Neural cell (in vitro differentiated cells): ENCODE results near the gene TMEM107. TPM values are rescaled to one million over a fixed set of nuclear protein-coding genes. Genes with fewer than 3 reads are reported as not detected.

Experiments used
- H2AFZ ChIP-seq: fragments of 200-600, 300-800 bp; sonication (generic), shearing (Covaris generic); 2 replicates; pipeline ENCODE4 v1.6.0; 2014; ENCODE audit warnings: low read depth, mild to moderate bottlenecking, antibody characterized with exemption, low read length, moderate library complexity
- H3F3A ChIP-seq: fragments of 200-600 bp; shearing (Covaris generic); 2 replicates; pipeline ENCODE4 v1.6.1; 2016; ENCODE audit warnings: mild to moderate bottlenecking, moderate library complexity, mixed read lengths, antibody characterized with exemption, low read length; ENCODE audit not compliant: insufficient read depth, poor library complexity, severe bottlenecking
- H3K27ac ChIP-seq: fragments of 200-600, 300-800 bp; sonication (generic), shearing (Covaris generic); 2 replicates; pipeline ENCODE4 v1.5.1; 2014; ENCODE audit warnings: mild to moderate bottlenecking, low read length, moderate library complexity
- H3K27me3 ChIP-seq: fragments of 300-800, 200-600 bp; sonication (generic), shearing (Covaris generic); 2 replicates; pipeline ENCODE4 v1.6.0; 2014; ENCODE audit warnings: mild to moderate bottlenecking, low read depth, low read length, moderate library complexity; ENCODE audit not compliant: insufficient read depth
- H3K36me3 ChIP-seq: fragments of 300-800, 200-600 bp; sonication (generic), shearing (Covaris generic); 2 replicates; pipeline ENCODE4 v1.5.1; 2014; ENCODE audit warnings: mild to moderate bottlenecking, antibody characterized with exemption, low read length, moderate library complexity; ENCODE audit not compliant: insufficient read depth
- H3K4me2 ChIP-seq: fragments of 300-800, 200-600 bp; sonication (generic), shearing (Covaris generic); 2 replicates; pipeline ENCODE4 v1.6.0; 2014; ENCODE audit warnings: mild to moderate bottlenecking, low read length
- H3K4me3 ChIP-seq: fragments of 300-800, 200-600 bp; sonication (generic), shearing (Covaris generic); 2 replicates; pipeline ENCODE4 v1.5.1; 2014; ENCODE audit warnings: mild to moderate bottlenecking, low read length, moderate library complexity
- H3K79me2 ChIP-seq: fragments of 200-600 bp; shearing (Covaris generic); replicated peaks from 2 replicates; pipeline ENCODE4 v1.6.0; 2014; ENCODE audit warnings: mild to moderate bottlenecking, low read length, moderate library complexity; ENCODE audit not compliant: insufficient read depth
- H3K9ac ChIP-seq: fragments of 300-800, 200-600 bp; sonication (generic), shearing (Covaris generic); 2 replicates; pipeline ENCODE4 v1.6.1; 2016; ENCODE audit warnings: mild to moderate bottlenecking, low read length, mixed read lengths
- H3K9me2 ChIP-seq: fragments of 200-600 bp; shearing (Covaris generic); 2 replicates; pipeline ENCODE4 v1.6.1; 2016; ENCODE audit warnings: mild to moderate bottlenecking, low read length, mixed read lengths; ENCODE audit not compliant: insufficient read depth
- H3K9me3 ChIP-seq: fragments of 200-600, 300-800 bp; sonication (generic), shearing (Covaris generic); 2 replicates; pipeline ENCODE4 v1.6.1; 2016; ENCODE audit warnings: mild to moderate bottlenecking, mixed run types, low read length, moderate library complexity, mixed read lengths
- H4K20me1 ChIP-seq: fragments of 200-600 bp; shearing (Covaris generic); 2 replicates; pipeline ENCODE4 v1.6.1; 2016; ENCODE audit warnings: mild to moderate bottlenecking, mixed run types; ENCODE audit not compliant: insufficient read depth
- EP300 ChIP-seq: fragments of 450-650 bp; conservative IDR thresholded peaks from 2 replicates; pipeline ENCODE4 v1.6.1; 2014; ENCODE audit warnings: antibody characterized with exemption, mild to moderate bottlenecking, moderate library complexity; ENCODE audit not compliant: poor library complexity, severe bottlenecking
- EZH2 ChIP-seq: fragments of 200-600, 300-800 bp; shearing (Covaris generic), sonication (generic); IDR thresholded peaks from 2 replicates; pipeline ENCODE4 v1.6.1; 2014; ENCODE audit warnings: antibody characterized with exemption, low read length, borderline replicate concordance, mild to moderate bottlenecking; ENCODE audit not compliant: insufficient read depth, poor library complexity, severe bottlenecking
- MXI1 ChIP-seq: fragments of 450-650 bp; conservative IDR thresholded peaks from 2 replicates; pipeline ENCODE4 v1.6.1; 2014; ENCODE audit warnings: antibody characterized with exemption, mild to moderate bottlenecking; ENCODE audit not compliant: poor library complexity, severe bottlenecking
- POLR2AphosphoS5 ChIP-seq: IDR thresholded peaks from 2 replicates; pipeline ENCODE4 v1.6.1; 2012
- RAD21 ChIP-seq: fragments of 450-650 bp; conservative IDR thresholded peaks from 2 replicates; pipeline ENCODE4 v1.6.1; 2014; ENCODE audit warnings: antibody characterized with exemption, mild to moderate bottlenecking, moderate library complexity
- REST ChIP-seq: IDR thresholded peaks from 2 replicates; pipeline ENCODE4 v1.6.1; 2012; ENCODE audit warnings: borderline replicate concordance
- SMC3 ChIP-seq: fragments of 450-650 bp; conservative IDR thresholded peaks from 2 replicates; pipeline ENCODE4 v1.6.1; 2014; ENCODE audit warnings: antibody characterized with exemption, mild to moderate bottlenecking, moderate library complexity; ENCODE audit not compliant: poor library complexity
- TAF1 ChIP-seq: IDR thresholded peaks from 2 replicates; pipeline ENCODE4 v1.6.1; 2012; ENCODE audit warnings: low read depth
- polyA plus RNA-seq: library from polyadenylated mRNA; depleted of rRNA; stranded (reverse); fragments of >200 nt; gene quantifications from 2 replicates; pipeline ENCODE4 v1.2.3, GENCODE V29; 2014
- TF ChIP-seq, protein P1 (sequence below): fragments of 450-650 bp; IDR thresholded peaks from 2 replicates; pipeline ENCODE4 v1.5.1; 2014; ENCODE audit warnings: antibody characterized with exemption, mild to moderate bottlenecking, moderate library complexity; ENCODE audit not compliant: poor library complexity, severe bottlenecking

TMEM107 gene
- polyA plus RNA-seq, 1 donor from 2014 or later = 31.7 TPM

DNA sequence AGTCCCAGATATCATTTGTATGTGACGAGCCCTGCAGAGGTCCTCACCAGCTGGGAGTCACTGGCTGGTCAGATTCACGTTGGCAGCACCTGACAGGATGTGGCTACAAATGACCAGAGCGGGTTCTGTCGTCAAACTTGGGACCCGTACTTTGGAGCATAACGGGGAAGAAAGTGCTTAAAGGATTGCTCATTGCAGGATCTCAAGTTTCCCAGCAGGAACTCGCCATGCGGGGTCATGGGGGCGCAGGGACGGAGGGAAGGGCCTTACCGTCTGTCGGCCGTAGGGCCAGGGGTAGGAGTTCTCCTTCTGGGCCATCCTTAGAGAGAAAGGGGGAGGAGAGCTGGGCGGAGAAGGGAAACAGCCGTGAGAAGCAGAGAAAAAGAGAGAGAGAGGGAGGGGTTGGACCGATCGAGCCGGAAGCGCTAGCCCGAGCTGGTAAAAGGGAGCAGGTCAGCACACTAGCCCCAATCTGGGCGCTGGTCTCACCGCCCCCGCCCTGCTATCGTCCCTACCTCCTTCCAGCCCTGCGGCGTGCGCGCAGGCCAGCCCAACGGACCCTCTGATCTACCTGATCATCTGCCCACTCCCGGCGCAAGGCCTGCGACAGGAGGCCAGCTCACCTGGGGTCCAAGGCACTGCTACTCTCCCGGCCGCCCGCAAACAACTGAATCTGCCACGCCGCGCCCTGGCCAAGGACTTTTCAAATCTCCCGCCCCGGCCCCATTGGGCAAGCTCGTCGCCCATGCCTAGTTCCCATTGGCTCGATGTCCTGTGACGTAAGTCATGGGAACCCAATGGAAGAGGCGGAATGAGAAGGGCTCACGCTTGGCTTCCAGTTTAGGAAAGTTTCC is 34.0 kb upstream of the TMEM107 start, which contains the start of gene AURKB:
AURKB (minus strand) TSS at position 669 of the 854 bp plus-strand sequence; CDS start at position 318, 351 bp downstream.
- no peak within 1 kb of the TSS for H2AFZ ChIP-seq
- no peaks in the 10 kb centered on the region for H3K36me3 ChIP-seq
- TF ChIP-seq POLR2AphosphoS5 (peak; percentile 63), EP300 (no peak), TAF1 (no peak), SMC3 (no peak), EZH2 (no peak), REST (no peak), RAD21 (no peak), MXI1 (peak; percentile 100)
- TF ChIP-seq, protein P1, sequence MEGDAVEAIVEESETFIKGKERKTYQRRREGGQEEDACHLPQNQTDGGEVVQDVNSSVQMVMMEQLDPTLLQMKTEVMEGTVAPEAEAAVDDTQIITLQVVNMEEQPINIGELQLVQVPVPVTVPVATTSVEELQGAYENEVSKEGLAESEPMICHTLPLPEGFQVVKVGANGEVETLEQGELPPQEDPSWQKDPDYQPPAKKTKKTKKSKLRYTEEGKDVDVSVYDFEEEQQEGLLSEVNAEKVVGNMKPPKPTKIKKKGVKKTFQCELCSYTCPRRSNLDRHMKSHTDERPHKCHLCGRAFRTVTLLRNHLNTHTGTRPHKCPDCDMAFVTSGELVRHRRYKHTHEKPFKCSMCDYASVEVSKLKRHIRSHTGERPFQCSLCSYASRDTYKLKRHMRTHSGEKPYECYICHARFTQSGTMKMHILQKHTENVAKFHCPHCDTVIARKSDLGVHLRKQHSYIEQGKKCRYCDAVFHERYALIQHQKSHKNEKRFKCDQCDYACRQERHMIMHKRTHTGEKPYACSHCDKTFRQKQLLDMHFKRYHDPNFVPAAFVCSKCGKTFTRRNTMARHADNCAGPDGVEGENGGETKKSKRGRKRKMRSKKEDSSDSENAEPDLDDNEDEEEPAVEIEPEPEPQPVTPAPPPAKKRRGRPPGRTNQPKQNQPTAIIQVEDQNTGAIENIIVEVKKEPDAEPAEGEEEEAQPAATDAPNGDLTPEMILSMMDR = peak; percentile 10
- H3K79me2 ChIP-seq = peaks cover 13% of the 10 kb centered on the region
- H3F3A ChIP-seq = no peaks in the 10 kb centered on the region
- H3K27ac ChIP-seq = no peak within 1 kb of the TSS
- peak within 1 kb of the TSS; percentile 79 for H3K4me2 ChIP-seq
- H3K9me2 ChIP-seq = no peaks in the 10 kb centered on the region
- H3K9ac ChIP-seq = no peak within 1 kb of the TSS
- no peaks in the 10 kb centered on the region for H3K9me3 ChIP-seq
- peak within 1 kb of the TSS; percentile 76 for H3K4me3 ChIP-seq
- no peaks in the 10 kb centered on the region for H4K20me1 ChIP-seq
- no peaks in the 10 kb centered on the region for H3K27me3 ChIP-seq

DNA sequence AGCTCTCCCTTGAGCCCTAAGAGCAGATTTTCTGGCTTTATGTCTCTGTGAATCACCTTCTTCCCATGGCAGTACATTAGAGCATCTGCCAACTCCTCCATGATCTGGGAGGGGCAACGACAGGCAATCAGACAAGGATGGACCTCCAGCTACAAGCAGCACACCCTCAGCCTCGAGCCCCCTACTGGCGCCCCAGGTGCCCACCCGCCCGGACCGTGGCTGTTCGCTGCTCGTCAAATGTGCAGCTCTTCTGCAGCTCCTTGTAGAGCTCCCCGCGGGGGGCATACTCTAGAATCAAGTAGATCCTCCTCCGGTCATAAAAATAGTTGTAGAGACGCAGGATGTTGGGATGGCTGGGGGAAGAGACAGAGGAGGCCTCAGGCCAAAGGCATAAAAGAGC is 30.4 kb upstream of the TMEM107 start:
- no peak overlapping the region for H3K27ac ChIP-seq
- TF ChIP-seq TAF1 (no peak), REST (no peak), POLR2AphosphoS5 (no peak), SMC3 (no peak), EP300 (no peak), EZH2 (no peak), RAD21 (no peak), MXI1 (no peak)
- TF ChIP-seq, protein P1 = no peak
- peaks cover 13% of the 10 kb centered on the region for H3K79me2 ChIP-seq

More for the DNA sequence above, 30.4 kb upstream of the TMEM107 start:
- Histone ChIP-seq H3K4me2 (no peak overlapping the region), H3K27me3 (no peaks in the 10 kb centered on the region), H3K9ac (no peak overlapping the region), H3K4me3 (no peak overlapping the region), H4K20me1 (no peaks in the 10 kb centered on the region), H3K36me3 (no peaks in the 10 kb centered on the region), H3K9me2 (no peaks in the 10 kb centered on the region), H3F3A (no peaks in the 10 kb centered on the region), H2AFZ (no peak overlapping the region), H3K9me3 (no peaks in the 10 kb centered on the region)
